Fibroblast of lung (primary cell): ENCODE measurements around the gene CDH9. TPM values are rescaled to one million over a fixed set of nuclear protein-coding genes. Genes with fewer than 3 reads are reported as not detected.

ENCODE experiments used
- DNase-seq, 2 donors: peaks; one replicate each; pipeline versions ENCODE4 v3.0.0 to v3.0.0-alpha.2; 2010; ENCODE audit warnings: low read depth in 2 of 2
- H2AFZ ChIP-seq: 2 replicates; pipeline ENCODE4 v1.5.1; 2012; ENCODE audit warnings: low read length, control low read depth, inconsistent platforms
- H3K27ac ChIP-seq: 2 replicates; pipeline ENCODE4 v1.5.1; 2011; ENCODE audit warnings: low read length, control low read depth; ENCODE audit not compliant: insufficient read depth
- H3K27me3 ChIP-seq: 2 replicates; pipeline ENCODE4 v1.5.1; 2011; ENCODE audit warnings: mild to moderate bottlenecking, low read length; ENCODE audit not compliant: control insufficient read depth, insufficient read depth
- H3K36me3 ChIP-seq: 2 replicates; pipeline ENCODE4 v1.5.1; 2011; ENCODE audit warnings: low read length; ENCODE audit not compliant: control insufficient read depth, insufficient read depth
- H3K4me1 ChIP-seq: 2 replicates; pipeline ENCODE4 v1.5.1; 2011; ENCODE audit warnings: low read length; ENCODE audit not compliant: control insufficient read depth, insufficient read depth; ENCODE audit errors: extremely low read depth
- H3K4me2 ChIP-seq: 2 replicates; pipeline ENCODE4 v1.5.1; 2011; ENCODE audit warnings: low read length, control low read depth; ENCODE audit not compliant: insufficient read depth; ENCODE audit errors: extremely low read depth
- H3K4me3 ChIP-seq, 4 experiments: fragments of 200-600 bp in 1 of 4; sonication (generic) in 1 of 4; replicated peaks in 1 of 4; 2 replicates each; pipeline ENCODE4 v1.5.1; 2011 to 2016; ENCODE audit warnings: low read length in 4 of 4, low read depth in 3 of 4, mild to moderate bottlenecking in 3 of 4, control low read depth in 2 of 4, inconsistent platforms in 1 of 4, mixed read lengths in 1 of 4; ENCODE audit not compliant: insufficient read depth in 1 of 4; ENCODE audit errors: control extremely low read depth in 1 of 4
- H3K79me2 ChIP-seq: 2 replicates; pipeline ENCODE4 v1.5.1; 2012; ENCODE audit warnings: mild to moderate bottlenecking, low read length, inconsistent platforms; ENCODE audit not compliant: control insufficient read depth, insufficient read depth
- H3K9ac ChIP-seq: 2 replicates; pipeline ENCODE4 v1.5.1; 2011; ENCODE audit warnings: mild to moderate bottlenecking, low read length, control low read depth; ENCODE audit not compliant: insufficient read depth
- H3K9me3 ChIP-seq: 2 replicates; pipeline ENCODE4 v1.5.1; 2012; ENCODE audit warnings: low read depth, low read length; ENCODE audit not compliant: control insufficient read depth, insufficient read depth
- H4K20me1 ChIP-seq: 2 replicates; pipeline ENCODE4 v1.5.1; 2011; ENCODE audit warnings: low read length; ENCODE audit not compliant: control insufficient read depth, insufficient read depth; ENCODE audit errors: extremely low read depth
- CTCF ChIP-seq, 2 donors: IDR thresholded peaks in 1 of 2; conservative IDR thresholded peaks in 1 of 2; 1 replicate in 1 of 2; 2 replicates in 1 of 2; pipeline ENCODE4 v1.5.1; 2011 to 2012; ENCODE audit warnings: low read length in 2 of 2, control low read depth in 1 of 2, inconsistent platforms in 1 of 2, low read depth in 1 of 2, mild to moderate bottlenecking in 1 of 2
- EZH2 ChIP-seq: IDR thresholded peaks from 2 replicates; pipeline ENCODE4 v1.5.1; 2012; ENCODE audit warnings: low read length, control low read depth, mild to moderate bottlenecking; ENCODE audit errors: missing control alignments
- polyA plus RNA-seq, 2 donors: library from polyadenylated mRNA; depleted of rRNA in 1 of 2; stranded (reverse) in 1 of 2; unstranded in 1 of 2; fragments of >200 nt; gene quantifications; 2 replicates each; pipeline ENCODE4 v1.2.1, GENCODE V29; 2011 to 2012; ENCODE audit warnings: missing spikeins in 1 of 2
- total RNA-seq: library from RNA; depleted of rRNA; stranded (reverse); fragments of >200 nt; gene quantifications from 2 replicates; pipeline ENCODE4 v1.2.1, GENCODE V29; 2014

CDH9 gene
- total and polyA plus RNA-seq, 2 donors (not counting 1 experiment from before 2014, with no cell fraction given), result not detected

DNA sequence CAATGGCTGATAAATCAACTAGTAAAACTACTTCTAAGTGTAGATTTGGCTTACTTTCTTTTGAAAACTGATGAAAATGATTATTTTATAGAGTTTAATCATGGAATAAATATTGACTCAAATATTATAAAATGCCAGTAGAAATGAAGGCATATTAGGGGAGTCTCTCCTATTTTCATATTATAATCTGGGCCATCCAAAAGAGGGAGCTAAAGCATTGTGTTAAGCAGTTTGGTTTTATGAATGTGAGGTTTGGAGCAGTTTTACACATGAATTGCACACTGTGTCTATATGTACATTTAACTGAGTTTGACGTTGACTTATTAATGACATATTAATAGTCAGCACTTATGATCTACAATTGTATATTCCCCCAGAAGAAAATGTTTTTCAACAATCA lies 17.4 kb downstream of the CDH9 start:
- Histone ChIP-seq H3K9me3 (no peaks in the 10 kb centered on the region), H3K4me3 (no peak overlapping the region), H3K4me2 (no peak overlapping the region), H3K4me1 (no peaks in the 10 kb centered on the region), H3K36me3 (no peaks in the 10 kb centered on the region), H3K9ac (no peak overlapping the region), H3K79me2 (no peaks in the 10 kb centered on the region), H2AFZ (no peak overlapping the region), H4K20me1 (no peaks in the 10 kb centered on the region), H3K27ac (no peak overlapping the region), H3K27me3 (no peaks in the 10 kb centered on the region)
- peak; percentile 8 to 29 for DNase-seq
- TF ChIP-seq CTCF (conservative IDR thresholded peaks at IDR 0.05 in 1 of 2, IDR thresholded peaks at IDR 0.05 in 1 of 2; ENCODE audit: low read depth in 1 of 2, low read length in 2 of 2), result peak in 1 of 2 donors; percentile 35
- TF ChIP-seq EZH2, result no peak

- Histone ChIP-seq H3K9me3 (no peaks in the 10 kb centered on the region), H2AFZ (no peak overlapping the region), H3K9ac (no peak overlapping the region), H3K4me2 (no peak overlapping the region), H3K27me3 (no peaks in the 10 kb centered on the region), H3K27ac (no peak overlapping the region), H3K4me1 (no peaks in the 10 kb centered on the region), H3K36me3 (no peaks in the 10 kb centered on the region), H4K20me1 (no peaks in the 10 kb centered on the region), H3K79me2 (no peaks in the 10 kb centered on the region), H3K4me3 (no peak overlapping the region)
- no peak for DNase-seq
- TF ChIP-seq CTCF (conservative IDR thresholded peaks at IDR 0.05 in 1 of 2, IDR thresholded peaks at IDR 0.05 in 1 of 2; ENCODE audit: low read depth in 1 of 2, low read length in 2 of 2), result no peak
- TF ChIP-seq EZH2, result no peak
These were observed 22.6 kb downstream of the CDH9 start for GRCh38 chr5:27015758-27016157.

DNA sequence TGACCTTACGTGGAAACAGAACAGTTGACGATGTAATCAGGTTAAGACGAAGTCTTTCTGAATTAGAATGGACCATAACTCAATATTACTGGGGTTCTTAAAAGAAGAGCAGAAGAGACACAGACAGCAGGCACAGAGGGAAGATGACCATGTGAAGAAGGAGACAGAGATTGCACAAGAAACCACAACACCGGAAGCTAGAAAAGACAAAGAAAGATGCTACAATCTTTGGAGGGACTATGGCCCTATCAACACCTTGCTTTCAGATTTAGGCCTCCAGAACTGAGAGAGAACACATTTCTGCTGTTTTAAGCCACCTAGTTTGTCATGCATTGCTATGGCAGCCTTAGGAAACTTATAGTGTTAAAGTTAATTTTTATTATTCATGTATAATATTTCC lies 27.1 kb downstream of the CDH9 start:
- H3K4me3 ChIP-seq, result no peak overlapping the region
- no peaks in the 10 kb centered on the region for H3K27me3 ChIP-seq
- no peaks in the 10 kb centered on the region for H3K9me3 ChIP-seq
- TF ChIP-seq EZH2 (no peak), CTCF (conservative IDR thresholded peaks at IDR 0.05 in 1 of 2, IDR thresholded peaks at IDR 0.05 in 1 of 2; ENCODE audit: low read depth in 1 of 2, low read length in 2 of 2) (no peak)
- H3K4me1 ChIP-seq, result no peaks in the 10 kb centered on the region
- no peak overlapping the region for H3K4me2 ChIP-seq
- no peak overlapping the region for H3K27ac ChIP-seq
- H2AFZ ChIP-seq, result no peak overlapping the region
- H4K20me1 ChIP-seq, result no peaks in the 10 kb centered on the region
- no peaks in the 10 kb centered on the region for H3K36me3 ChIP-seq
- no peak overlapping the region for H3K9ac ChIP-seq
- DNase-seq, result no peak
- no peaks in the 10 kb centered on the region for H3K79me2 ChIP-seq
